Measurements from ENCODE around the gene CLCA1.

- TF ChIP-seq POLR2AphosphoS5 (IDR thresholded peaks at IDR 0.05; ENCODE audit: low read depth, low read length), result no peak
- TF ChIP-seq POLR2A (IDR thresholded peaks at IDR 0.05; ENCODE audit: low read depth, low read length), result no peak
These were observed 20.1 kb upstream of the CLCA1 start for GRCh38 chr1:86448670-86449069.

Data from GM12892 (cell line).